Measurements from ENCODE around the gene PCDH1. TPM values are rescaled to one million over a fixed set of nuclear protein-coding genes. Genes with fewer than 3 reads are reported as not detected.

The PCDH1 gene
- total and polyA plus RNA-seq, 10 donors: 0.30 to 11.4 (median 5.3) TPM

GRCh38 chr5:141875795-141876627 is 2.2 kb downstream of the PCDH1 start:
- DNase-seq: peak; percentile 76
- Histone ChIP-seq H3K27me3 (replicated peaks in 1 of 7) (peaks cover 13 to 96% (median 44%) of the 10 kb centered on the region in 7 donors), H3K9me3 (no peaks in the 10 kb centered on the region), H3K27ac (peak overlapping the region in 1 of 8 donors; percentile 10), H3K4me1 (peaks cover 31 to 47% (median 37%) of the 10 kb centered on the region in 6 donors), H3K4me3 (peak overlapping the region; percentile 4 to 76 (median 48)), H3K36me3 (no peaks in the 10 kb centered on the region)
- intact Hi-C loops (cut with DNase I; ENCODE audit: low total_unique reads): loop anchor here (5.0 kb wide), 1 partner anchor 174 kb away; no protein-coding TSS in a partner anchor
- TF ChIP-seq POLR2AphosphoS5 (IDR thresholded peaks at IDR 0.05): peak in 1 of 3 donors; percentile 18
- no peak for TF ChIP-seq CTCF (IDR thresholded peaks at IDR 0.05 in 8 of 11, conservative IDR thresholded peaks at IDR 0.05 in 3 of 11)
- no peak for TF ChIP-seq POLR2A (IDR thresholded peaks at IDR 0.05)
- 1 to 2% (median 2%) methylated on average over 36 to 65 of the region's 65 CpGs for WGBS, 5 donors

- Histone ChIP-seq H3K4me1 (peaks cover 31 to 47% (median 37%) of the 10 kb centered on the region in 6 donors), H3K27me3 (replicated peaks in 1 of 7) (peaks cover 13 to 96% (median 48%) of the 10 kb centered on the region in 7 donors), H3K27ac (no peak overlapping the region), H3K9me3 (no peaks in the 10 kb centered on the region), H3K36me3 (no peaks in the 10 kb centered on the region), H3K4me3 (peak overlapping the region in 4 of 8 donors; percentile 48 to 76 (median 52))
- intact Hi-C loops (cut with DNase I; ENCODE audit: low total_unique reads): loop anchor here (5.0 kb wide), 1 partner anchor 173 kb away; no protein-coding TSS in a partner anchor
- peak; percentile 30 for DNase-seq
- TF ChIP-seq POLR2A (IDR thresholded peaks at IDR 0.05) (no peak), CTCF (IDR thresholded peaks at IDR 0.05 in 8 of 11, conservative IDR thresholded peaks at IDR 0.05 in 3 of 11) (no peak), POLR2AphosphoS5 (IDR thresholded peaks at IDR 0.05) (no peak)
- WGBS, 5 donors: 32 to 45% (median 39%) methylated on average over 9 of the region's 9 CpGs
Measured at GRCh38 chr5:141875022-141875740, 3.0 kb downstream of the PCDH1 start.

- 62 to 71% (median 67%) methylated on average over 16 of the region's 16 CpGs for WGBS, 5 donors
- intact Hi-C loops (cut with DNase I; ENCODE audit: low total_unique reads): no loop called here
- Histone ChIP-seq H3K27ac (no peak overlapping the region), H3K36me3 (no peaks in the 10 kb centered on the region), H3K4me3 (no peak overlapping the region), H3K9me3 (no peaks in the 10 kb centered on the region), H3K4me1 (peaks cover 31 to 42% (median 36%) of the 10 kb centered on the region in 6 donors), H3K27me3 (replicated peaks in 1 of 7) (peaks cover 13 to 91% (median 43%) of the 10 kb centered on the region in 7 donors)
- TF ChIP-seq POLR2A (IDR thresholded peaks at IDR 0.05): no peak
- TF ChIP-seq CTCF (IDR thresholded peaks at IDR 0.05 in 8 of 11, conservative IDR thresholded peaks at IDR 0.05 in 3 of 11): no peak
- no peak for TF ChIP-seq POLR2AphosphoS5 (IDR thresholded peaks at IDR 0.05)
- peak; percentile 70 for DNase-seq
Measured at GRCh38 chr5:141874262-141874964, 3.8 kb downstream of the PCDH1 start.
